Retina (tissue), 1 donor: Measurements from ENCODE around the gene B3GALT6.
"Not testable (repeated sequence)": the region's sequence is repeated elsewhere in the genome, so short reads cannot be mapped to it uniquely, and the experiment has no call there.

Experiments
- DNase-seq: peaks from one replicate; pipeline ENCODE4 v3.0.0-alpha.2; 2016

B3GALT6 gene

GRCh38 chr1:1245817-1246576, 14.0 kb downstream of the B3GALT6 start:
- DNase-seq: no peak

GRCh38 chr1:1246577-1247340, 14.7 kb downstream of the B3GALT6 start, which contains the start of gene C1QTNF12:
TSS of gene C1QTNF12 (minus strand) at chr1:1246722. CDS start at chr1:1246690, 32 bp downstream.
- no peak for DNase-seq

DNA sequence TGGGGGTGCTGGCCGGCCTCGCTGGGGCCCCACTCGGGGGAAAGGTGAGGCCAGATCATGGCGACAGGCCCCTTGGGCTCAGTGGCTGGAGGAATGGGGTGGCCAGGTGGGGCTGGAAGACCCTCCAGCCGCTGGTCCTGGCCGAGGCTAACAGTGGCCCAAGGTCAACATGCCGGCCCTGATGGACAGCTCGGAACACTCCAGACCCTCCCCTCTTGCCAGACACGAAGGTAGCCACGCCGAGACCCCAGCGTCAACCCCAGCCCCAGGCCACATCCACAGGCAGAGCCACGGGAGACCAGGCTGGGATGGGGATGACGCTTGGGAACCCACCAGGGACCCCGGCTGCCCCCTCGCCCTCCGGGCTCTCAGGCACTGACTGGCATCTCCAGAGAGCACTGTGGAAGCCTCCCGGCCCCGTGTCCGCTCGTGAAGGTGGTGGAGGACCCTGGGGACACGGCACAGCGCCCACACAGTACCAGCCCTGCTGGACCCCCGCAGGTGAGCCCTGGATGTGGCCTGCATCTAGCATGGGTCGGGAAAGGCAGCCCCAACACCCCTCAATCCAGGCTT, 15.4 kb downstream of the B3GALT6 start:
- no peak for DNase-seq

DNA sequence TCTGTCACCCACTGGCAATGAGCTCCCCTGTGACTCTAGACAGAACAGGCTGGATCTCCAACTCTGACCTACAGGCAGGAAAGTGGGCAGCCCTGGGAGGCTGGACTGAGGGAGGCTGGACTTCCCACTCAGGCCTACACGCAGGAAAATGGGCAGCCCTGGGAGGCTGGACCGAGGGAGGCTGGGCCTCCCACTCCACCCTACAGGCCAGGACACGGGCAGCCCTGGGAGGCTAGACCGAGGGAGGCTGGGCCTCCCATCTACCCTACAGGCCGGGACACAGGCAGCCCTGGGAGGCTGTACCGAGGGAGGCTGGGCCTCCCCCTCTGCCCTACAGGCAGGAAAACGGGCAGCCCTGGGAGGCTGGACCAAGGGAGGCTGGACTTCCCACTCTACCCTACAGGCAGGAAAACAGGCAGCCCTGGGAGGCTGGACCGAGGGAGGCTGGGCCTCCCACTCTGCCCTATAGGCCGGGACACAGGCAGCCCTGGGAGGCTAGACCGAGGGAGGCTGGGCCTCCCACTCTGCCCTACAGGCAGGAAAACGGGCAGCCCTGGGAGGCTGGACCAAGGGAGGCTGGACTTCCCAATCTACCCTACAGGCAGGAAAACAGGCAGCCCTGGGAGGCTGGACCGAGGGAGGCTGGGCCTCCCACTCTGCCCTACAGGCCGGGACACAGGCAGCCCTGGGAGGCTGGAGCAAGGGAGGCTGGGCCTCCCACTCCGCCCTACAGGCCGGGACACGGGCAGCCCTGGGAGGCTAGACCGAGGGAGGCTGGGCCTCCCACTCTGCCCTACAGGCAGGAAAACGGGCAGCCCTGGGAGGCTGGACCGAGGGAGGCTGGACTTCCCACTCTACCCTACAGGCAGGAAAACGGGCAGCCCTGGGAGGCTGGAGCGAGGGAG, 16.2 kb downstream of the B3GALT6 start:
- DNase-seq: not testable (repeated sequence)

- DNase-seq: no peak
Observed at GRCh38 chr1:1250786-1251284, 18.8 kb downstream of the B3GALT6 start.

DNA sequence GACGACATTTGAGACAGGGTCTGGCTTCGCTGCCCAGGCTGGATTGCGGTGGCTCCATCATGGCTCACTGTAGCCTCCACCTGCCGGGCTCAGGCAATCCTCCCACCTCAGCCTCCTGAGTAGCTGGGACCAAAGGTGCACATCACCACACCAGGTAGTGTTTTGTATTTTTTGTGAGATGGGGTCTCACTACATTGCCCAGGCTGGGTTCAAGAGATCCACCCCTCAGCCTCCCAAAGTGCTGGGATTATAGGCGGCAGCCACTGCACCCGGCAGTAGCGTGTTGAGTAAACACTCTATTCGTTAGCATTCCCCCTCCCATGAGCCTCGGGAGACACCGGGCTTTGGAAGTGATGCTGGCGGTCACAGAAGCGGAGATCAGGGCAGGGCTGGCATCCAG, 21.3 kb downstream of the B3GALT6 start:
- DNase-seq: no peak

- no peak for DNase-seq
Observed at GRCh38 chr1:1253972-1254666, 22.1 kb downstream of the B3GALT6 start.

DNA sequence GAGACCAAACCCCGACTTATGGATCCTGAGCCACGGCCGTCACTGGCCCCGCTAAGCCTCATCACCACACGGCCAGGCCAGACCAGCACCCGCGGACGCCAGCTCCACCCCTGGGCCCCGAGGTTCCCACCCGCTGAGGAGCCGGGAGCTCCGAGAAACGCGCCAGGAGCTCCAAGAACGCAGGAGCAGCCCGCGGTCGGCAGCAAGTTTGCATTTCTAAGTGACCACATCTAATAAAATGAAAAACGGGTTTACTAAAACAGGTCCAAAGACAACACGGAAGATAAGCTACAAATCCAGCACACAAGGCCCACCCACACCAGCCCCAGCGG, 22.6 kb downstream of the B3GALT6 start:
- DNase-seq: no peak

DNA sequence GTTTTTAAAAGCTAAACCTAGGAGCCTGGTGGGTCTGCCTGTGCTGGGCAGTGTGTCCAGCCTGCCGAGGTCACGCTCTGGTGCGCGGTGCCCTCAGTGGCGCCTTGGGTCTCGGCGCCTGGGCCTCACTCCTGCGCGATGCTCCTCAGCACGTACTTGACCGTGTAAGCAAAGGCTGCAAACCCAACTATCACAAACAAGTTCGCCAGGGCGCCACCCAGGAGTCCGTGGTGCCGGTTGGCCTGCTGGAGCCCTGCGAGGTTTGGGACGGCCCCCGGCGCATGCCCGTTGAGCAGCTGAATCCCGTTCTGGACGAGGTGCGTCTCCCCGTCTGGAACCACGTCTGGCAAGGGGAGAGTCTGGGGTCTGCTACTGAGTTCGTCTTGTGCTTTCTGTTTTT, 23.0 kb downstream of the B3GALT6 start:
- no peak for DNase-seq

- DNase-seq: no peak
Observed at GRCh38 chr1:1255611-1256010, 23.6 kb downstream of the B3GALT6 start.

DNA sequence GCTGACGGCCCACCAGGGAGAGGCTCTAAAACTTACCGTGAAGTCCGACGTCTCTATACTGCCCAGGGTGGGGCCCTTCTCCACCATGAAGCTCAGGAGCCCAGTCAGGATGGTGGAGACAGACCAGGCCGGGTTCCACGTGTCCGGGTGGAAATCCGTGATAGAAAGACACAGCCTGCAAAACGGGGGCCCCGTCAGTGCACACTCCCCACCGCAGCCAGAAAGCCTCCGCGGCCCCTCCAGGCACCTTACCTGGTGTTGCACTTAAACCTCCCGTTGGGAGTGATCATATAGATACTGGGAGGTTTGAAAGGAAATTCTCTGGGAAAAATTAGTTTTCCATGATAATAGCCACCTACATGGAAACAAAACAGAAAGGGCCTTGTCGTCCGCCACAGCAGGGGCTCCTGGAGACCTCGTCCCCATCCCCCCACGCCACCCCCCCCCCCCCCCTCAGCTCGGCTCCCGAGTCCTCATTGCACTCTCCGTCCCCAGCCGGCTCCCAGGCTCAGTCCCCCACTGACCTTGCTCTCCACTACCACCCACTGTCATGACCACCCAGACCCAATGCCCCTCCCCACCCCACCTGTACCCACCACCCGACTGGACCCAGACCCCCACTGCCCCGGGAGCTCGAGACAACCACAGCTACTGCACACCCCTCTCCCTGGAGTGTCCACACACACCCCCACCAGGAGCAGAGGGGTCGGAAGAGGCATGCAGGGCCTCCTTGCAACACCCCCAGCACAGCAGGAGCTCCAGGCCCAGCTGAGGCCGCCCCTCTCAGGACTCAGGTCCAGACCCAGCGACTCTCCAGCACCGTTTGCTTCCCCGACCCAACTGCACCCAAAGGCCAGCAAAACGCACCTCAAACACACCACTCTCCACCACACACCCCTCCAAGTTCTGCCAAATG, 25.2 kb downstream of the B3GALT6 start:
- DNase-seq: no peak

DNA sequence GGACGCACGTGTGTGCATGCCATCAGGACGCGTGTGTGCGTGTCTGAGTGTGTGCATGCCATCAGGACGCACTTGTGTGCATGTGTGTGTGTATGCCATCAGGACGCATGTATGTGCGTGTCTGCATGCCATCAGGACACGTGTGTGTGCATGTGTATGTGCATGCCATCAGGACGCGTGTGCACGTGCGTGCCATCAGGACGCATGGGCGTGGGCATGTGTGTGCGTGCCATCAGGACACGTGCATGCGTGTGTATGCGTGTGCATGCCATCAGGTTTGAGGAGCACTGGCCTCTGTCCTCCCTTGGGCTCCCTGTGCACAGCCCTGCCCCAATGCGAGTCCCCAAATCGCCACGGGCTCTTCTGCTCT, 27.1 kb downstream of the B3GALT6 start:
- no peak for DNase-seq

- no peak for DNase-seq
Observed at GRCh38 chr1:1259540-1259939, 27.5 kb downstream of the B3GALT6 start.

- no peak for DNase-seq
Observed at GRCh38 chr1:1259951-1260600, 28.0 kb downstream of the B3GALT6 start.

- DNase-seq: no peak
Observed at GRCh38 chr1:1260843-1261560, 29.0 kb downstream of the B3GALT6 start.

DNA sequence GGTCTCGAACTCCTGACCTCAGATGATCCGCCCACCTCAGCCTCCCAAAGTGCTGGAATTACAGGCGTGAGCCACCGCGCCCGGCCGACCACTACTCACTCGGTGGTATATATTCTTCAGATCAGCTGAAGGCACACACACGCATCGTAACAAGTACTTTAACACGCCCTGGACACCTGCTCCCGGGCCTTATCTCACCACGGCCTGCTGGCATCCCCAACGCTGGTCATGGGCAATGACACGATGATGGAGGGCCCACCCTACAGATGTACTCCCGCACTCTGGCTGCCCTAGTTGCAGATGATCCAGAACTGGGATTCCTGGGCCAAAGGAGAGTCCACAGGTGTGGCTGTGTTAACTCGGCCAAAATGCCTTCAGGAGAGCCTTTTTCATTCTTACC, 30.0 kb downstream of the B3GALT6 start:
- no peak for DNase-seq

GRCh38 chr1:1262758-1263157, 30.7 kb downstream of the B3GALT6 start:
- no peak for DNase-seq

DNA sequence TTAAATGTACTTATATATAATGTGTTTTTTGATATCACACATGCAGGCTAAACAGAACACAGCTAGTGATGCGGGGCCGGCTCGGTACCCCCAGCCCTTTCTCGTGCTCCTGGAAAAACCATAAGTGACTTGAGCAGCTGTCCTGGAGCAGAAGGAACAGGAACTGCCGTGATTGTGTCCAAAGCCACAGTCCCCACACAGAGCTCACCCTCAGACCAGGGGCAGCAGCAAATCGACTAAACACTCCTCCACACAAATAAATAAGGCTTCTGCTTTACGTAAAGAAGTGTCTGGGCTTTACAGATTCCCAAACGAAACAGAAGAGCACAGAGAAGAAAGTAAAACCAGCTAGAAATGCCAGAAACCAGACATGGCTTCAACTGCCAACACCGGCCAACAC, 32.0 kb downstream of the B3GALT6 start:
- no peak for DNase-seq

- DNase-seq: no peak
Observed at GRCh38 chr1:1264868-1265272, 32.8 kb downstream of the B3GALT6 start.
